IgD-negative memory B cell (primary cell): ENCODE results near the gene MIGA2. TPM values are rescaled to one million over a fixed set of nuclear protein-coding genes. Genes with fewer than 3 reads are reported as not detected.
"Not testable (repeated sequence)": the region's sequence is repeated elsewhere in the genome, so short reads cannot be mapped to it uniquely, and the experiment has no call there.

Experiments used
- H3K27ac Mint-ChIP-seq, 3 donors: one replicate each; pipeline ENCODE4 v1.8.0; 2020 to 2022; ENCODE audit warnings: mild to moderate bottlenecking in 3 of 3, mixed read lengths in 3 of 3, moderate library complexity in 1 of 3
- H3K27me3 Mint-ChIP-seq: one replicate; pipeline ENCODE4 v1.8.0; 2021; ENCODE audit warnings: mixed read lengths
- H3K36me3 Mint-ChIP-seq: one replicate; pipeline ENCODE4 v1.8.0; 2020; ENCODE audit warnings: mild to moderate bottlenecking, mixed read lengths
- H3K4me1 Mint-ChIP-seq, 3 donors: one replicate each; pipeline ENCODE4 v1.8.0; 2020 to 2022; ENCODE audit warnings: mixed read lengths in 3 of 3, mild to moderate bottlenecking in 1 of 3
- H3K4me3 Mint-ChIP-seq, 4 donors: one replicate each; pipeline ENCODE4 v1.8.0; 2020 to 2022; ENCODE audit warnings: mild to moderate bottlenecking in 4 of 4, mixed read lengths in 4 of 4, moderate library complexity in 3 of 4
- H3K9me3 Mint-ChIP-seq, 3 donors: one replicate each; pipeline ENCODE4 v1.8.0; 2020 to 2021; ENCODE audit warnings: mixed read lengths in 3 of 3, mild to moderate bottlenecking in 1 of 3
- polyA plus RNA-seq: library from polyadenylated mRNA; unstranded; fragments of 300-500 nt; fragmentation: Illumina TruSeq; gene quantifications from one replicate; pipeline ENCODE4 v1.2.3, GENCODE V29; 2021

The MIGA2 gene
- polyA plus RNA-seq, 1 donor from 2014 or later: 11.4 TPM

DNA sequence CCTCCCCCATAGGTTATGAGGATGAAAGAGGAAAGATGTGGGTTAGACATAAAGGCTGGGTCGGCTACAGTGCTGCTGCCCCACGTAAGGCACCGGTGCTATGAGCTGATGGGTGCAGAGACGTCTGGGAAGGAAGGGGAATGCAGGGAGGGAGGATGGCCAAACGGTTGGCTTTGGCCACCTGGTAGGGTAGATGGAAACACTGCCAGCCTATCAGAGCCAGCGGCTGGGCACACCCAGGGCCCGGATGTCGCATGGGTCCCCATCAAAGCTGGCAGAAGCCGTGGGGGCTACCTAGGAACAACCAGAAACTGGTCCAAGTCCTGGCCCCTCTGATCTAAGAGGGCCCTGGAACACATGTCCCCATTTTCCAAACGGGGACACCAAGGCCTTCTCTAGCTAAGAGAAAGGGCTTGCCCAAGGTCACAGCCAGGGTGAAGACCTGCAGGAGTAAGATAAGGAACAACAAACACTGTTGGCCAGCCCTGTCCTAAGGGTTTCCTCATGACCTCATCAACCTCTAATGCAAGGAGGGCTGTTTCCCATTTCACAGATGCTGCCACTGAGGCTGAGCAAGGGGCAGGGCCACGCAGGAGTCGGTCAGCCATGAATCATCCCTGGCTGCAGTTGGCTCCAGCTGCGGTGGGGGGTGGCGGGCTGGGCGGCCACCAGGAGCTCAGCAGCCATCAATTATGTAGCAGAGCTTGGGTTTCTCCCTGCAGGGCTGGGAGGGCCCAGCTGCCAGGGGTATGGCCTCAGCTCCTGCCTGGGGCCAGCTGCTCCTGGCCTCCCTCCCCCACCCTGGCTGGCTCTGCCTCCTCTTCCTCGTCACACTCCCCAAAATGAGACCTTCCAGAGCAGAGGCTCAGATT is 13.2 kb upstream of the MIGA2 start:
- H3K36me3 Mint-ChIP-seq: no peaks in the 10 kb centered on the region
- peak overlapping the region in 1 of 3 donors; percentile 83 for H3K27ac Mint-ChIP-seq
- H3K4me1 Mint-ChIP-seq: peaks cover 14 to 22% (median 19%) of the 10 kb centered on the region in 3 donors
- H3K4me3 Mint-ChIP-seq: peak overlapping the region in 1 of 4 donors; percentile 43
- H3K9me3 Mint-ChIP-seq: no peaks in the 10 kb centered on the region
- H3K27me3 Mint-ChIP-seq: no peaks in the 10 kb centered on the region

- H3K4me1 Mint-ChIP-seq: peaks cover 14 to 22% (median 19%) of the 10 kb centered on the region in 3 donors
- H3K4me3 Mint-ChIP-seq: no peak overlapping the region
- H3K27me3 Mint-ChIP-seq: no peaks in the 10 kb centered on the region
- no peaks in the 10 kb centered on the region for H3K36me3 Mint-ChIP-seq
- no peaks in the 10 kb centered on the region for H3K9me3 Mint-ChIP-seq
- no peak overlapping the region for H3K27ac Mint-ChIP-seq
Observed at GRCh38 chr9:129023908-129024233, 12.6 kb upstream of the MIGA2 start.

DNA sequence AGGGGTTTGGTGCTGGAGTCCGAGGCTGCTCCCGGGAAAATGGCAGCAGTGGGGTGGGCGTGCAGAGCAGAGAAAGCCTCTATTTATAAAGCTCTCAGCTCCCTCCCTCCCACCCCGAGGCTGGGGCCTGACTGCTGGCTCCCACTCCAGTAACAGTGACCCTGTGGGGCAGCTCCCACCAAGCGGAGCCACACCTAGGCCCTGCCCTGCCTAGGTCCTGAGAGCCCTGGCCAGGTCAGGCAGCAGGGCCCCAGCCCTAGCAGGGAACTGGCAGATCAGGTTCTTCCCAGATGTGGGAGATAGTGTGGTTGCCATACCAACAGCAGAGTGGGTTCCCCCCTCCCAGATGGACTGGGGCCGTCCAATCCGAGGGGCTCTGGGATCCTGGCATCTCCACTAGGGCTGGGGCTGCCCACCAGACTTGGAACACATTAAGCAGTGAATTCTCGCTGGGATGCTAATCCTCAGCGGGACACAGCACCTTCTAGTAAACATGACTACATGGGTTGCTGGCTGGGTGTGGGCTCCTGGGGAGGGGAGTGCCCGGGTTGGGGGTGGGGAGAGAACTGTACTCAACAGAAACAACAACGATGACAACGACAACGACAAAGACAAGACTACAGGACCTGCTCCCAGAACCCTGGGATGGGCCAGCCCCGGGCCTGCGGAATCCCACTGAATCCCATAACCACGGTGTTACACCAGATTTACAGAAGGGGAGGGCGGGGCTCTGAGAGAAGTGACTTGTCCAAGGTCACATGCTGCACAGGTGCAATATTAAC is 9.8 kb upstream of the MIGA2 start:
- no peaks in the 10 kb centered on the region for H3K9me3 Mint-ChIP-seq
- H3K27me3 Mint-ChIP-seq: no peaks in the 10 kb centered on the region
- H3K27ac Mint-ChIP-seq: peak overlapping the region; percentile 37 to 90 (median 78)

DNA sequence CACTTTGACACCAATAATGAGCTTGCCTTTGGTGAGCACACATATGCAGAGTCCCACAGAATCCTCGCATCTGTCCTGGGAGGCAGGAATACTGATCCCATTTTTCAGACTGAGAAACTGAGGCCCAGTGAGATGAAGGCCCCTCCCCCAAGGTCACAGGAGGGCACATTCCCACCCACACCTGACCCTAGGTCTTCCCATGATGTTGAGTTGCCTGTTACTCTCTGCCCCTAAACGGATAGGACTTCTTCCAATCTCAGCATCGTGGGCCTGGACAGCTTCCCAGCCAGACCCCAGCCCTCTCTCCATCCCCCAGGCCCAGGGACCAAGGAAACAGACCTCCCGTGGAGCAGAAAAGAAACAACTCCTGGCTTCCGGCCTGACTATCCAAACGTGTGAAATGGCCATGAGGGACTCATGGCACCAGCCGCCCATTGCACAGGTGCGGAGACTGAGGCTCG is 9.2 kb upstream of the MIGA2 start:
- Mint-ChIP-seq H3K9me3 (no peaks in the 10 kb centered on the region), H3K36me3 (no peaks in the 10 kb centered on the region), H3K27ac (peak overlapping the region; percentile 37 to 90 (median 78)), H3K27me3 (no peaks in the 10 kb centered on the region), H3K4me1 (peaks cover 8 to 16% (median 15%) of the 10 kb centered on the region in 3 donors), H3K4me3 (peak overlapping the region; percentile 75 to 96 (median 86))

More for the DNA sequence above, 9.8 kb upstream of the MIGA2 start:
- H3K4me1 Mint-ChIP-seq: peaks cover 8 to 19% (median 19%) of the 10 kb centered on the region in 3 donors
- H3K36me3 Mint-ChIP-seq: no peaks in the 10 kb centered on the region
- peak overlapping the region; percentile 75 to 96 (median 86) for H3K4me3 Mint-ChIP-seq

- peak overlapping the region; percentile 75 to 96 (median 86) for H3K4me3 Mint-ChIP-seq
- peaks cover 8 to 15% (median 14%) of the 10 kb centered on the region in 3 donors for H3K4me1 Mint-ChIP-seq
- no peaks in the 10 kb centered on the region for H3K36me3 Mint-ChIP-seq
- H3K27me3 Mint-ChIP-seq: no peaks in the 10 kb centered on the region
- H3K27ac Mint-ChIP-seq: peak overlapping the region in 2 of 3 donors; percentile 37 to 90
- no peaks in the 10 kb centered on the region for H3K9me3 Mint-ChIP-seq
Observed at GRCh38 chr9:129027685-129028191, 8.7 kb upstream of the MIGA2 start.

DNA sequence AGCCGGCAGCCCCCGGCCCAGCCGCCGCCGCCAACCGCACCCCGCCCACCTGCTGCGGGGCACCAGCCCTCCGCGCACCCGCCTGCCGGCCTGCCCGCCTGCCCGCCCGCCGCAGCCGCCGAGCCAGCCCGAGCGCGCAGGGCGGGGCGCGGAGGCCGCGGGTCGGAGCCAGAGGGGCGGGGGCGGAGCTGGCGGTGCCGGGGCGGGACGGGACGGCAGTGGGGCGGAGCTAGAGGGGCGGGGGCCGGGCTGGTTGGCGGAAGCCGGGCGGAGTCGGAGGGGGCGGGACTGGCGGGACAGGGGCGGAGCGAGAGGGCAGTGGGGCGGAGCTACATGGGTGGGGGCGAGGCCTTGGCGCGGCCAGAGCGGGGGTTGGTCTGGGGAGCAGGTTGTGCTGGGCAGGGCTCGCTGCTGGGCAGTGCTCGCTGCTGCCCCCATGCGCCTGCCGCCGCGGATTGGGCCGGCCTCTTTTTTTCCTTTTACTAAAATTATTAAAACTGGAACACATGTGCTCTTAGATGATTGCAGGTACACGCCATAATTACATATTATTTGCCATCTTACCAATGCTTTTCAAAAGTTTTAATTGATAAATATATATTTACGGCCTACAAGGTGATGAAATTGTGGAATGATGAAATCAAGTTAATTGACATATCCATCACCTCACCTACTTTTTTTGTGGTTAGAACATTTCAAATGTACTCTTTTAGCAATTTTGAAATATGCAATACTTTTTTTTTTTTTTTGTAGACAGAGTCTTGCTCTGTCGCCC is 8.0 kb upstream of the MIGA2 start, which contains the start of gene SH3GLB2:
Gene SH3GLB2 (minus strand): TSS at position 140 of the 775 bp plus-strand sequence. CDS start 177 bp downstream, outside the sequence.
- peaks cover 8 to 15% (median 10%) of the 10 kb centered on the region in 3 donors for H3K4me1 Mint-ChIP-seq

DNA sequence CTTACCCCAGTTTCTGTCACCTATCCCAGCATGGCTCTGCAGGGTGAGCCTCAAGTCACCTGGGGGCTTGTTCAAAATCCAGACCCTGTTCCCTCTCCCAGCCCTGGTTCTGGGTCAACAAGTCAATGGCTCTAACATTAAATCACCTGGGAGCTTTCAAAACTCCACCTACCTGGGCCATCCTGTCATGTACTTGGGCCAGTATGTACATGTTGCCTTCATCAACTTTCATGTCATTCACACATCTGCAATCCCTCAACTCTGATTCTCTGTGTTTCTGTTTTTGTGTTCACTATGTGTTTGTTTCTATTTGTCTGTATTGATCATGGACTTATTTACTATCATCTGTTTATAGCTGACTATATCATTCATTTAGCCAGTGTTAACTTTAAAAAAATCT is 6.2 kb upstream of the MIGA2 start:
- Mint-ChIP-seq H3K27ac (peak overlapping the region in 1 of 3 donors; percentile 10), H3K9me3 (no peaks in the 10 kb centered on the region), H3K4me3 (peak overlapping the region in 2 of 4 donors; percentile 34 to 56), H3K27me3 (no peaks in the 10 kb centered on the region), H3K4me1 (peaks cover 8 to 15% (median 10%) of the 10 kb centered on the region in 3 donors), H3K36me3 (no peaks in the 10 kb centered on the region)

More for the DNA sequence above, 8.0 kb upstream of the MIGA2 start, which contains the start of gene SH3GLB2:
- Mint-ChIP-seq H3K4me3 (peak within 1 kb of the TSS; percentile 81 to 96 (median 87)), H3K27me3 (no peaks in the 10 kb centered on the region), H3K36me3 (no peaks in the 10 kb centered on the region), H3K9me3 (no peaks in the 10 kb centered on the region), H3K27ac (peak within 1 kb of the TSS; percentile 37 to 90 (median 78))

DNA sequence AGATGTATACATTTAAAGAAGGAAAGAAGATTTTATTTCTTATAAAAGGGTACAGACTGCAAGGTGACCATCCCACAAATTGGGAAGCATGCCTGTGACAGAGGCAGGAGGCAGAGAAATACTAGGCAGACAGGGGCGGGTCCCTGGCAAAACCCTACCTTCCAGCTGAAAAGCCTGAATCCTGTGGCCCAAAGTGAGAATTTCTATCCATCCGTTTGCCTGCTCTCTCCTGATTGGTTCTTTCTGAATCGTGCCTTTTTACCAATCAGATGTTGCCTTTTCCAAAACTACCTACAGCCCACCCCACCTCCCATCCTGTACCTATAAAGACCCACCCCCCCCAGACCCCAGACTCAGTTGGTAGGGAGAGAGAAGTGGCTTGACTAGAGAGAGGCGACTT is 4.9 kb upstream of the MIGA2 start:
- no peak overlapping the region for H3K27ac Mint-ChIP-seq
- peaks cover 14% of the 10 kb centered on the region in 3 donors for H3K4me1 Mint-ChIP-seq
- H3K9me3 Mint-ChIP-seq: no peaks in the 10 kb centered on the region
- no peaks in the 10 kb centered on the region for H3K36me3 Mint-ChIP-seq
- H3K4me3 Mint-ChIP-seq: no peak overlapping the region
- no peaks in the 10 kb centered on the region for H3K27me3 Mint-ChIP-seq

DNA sequence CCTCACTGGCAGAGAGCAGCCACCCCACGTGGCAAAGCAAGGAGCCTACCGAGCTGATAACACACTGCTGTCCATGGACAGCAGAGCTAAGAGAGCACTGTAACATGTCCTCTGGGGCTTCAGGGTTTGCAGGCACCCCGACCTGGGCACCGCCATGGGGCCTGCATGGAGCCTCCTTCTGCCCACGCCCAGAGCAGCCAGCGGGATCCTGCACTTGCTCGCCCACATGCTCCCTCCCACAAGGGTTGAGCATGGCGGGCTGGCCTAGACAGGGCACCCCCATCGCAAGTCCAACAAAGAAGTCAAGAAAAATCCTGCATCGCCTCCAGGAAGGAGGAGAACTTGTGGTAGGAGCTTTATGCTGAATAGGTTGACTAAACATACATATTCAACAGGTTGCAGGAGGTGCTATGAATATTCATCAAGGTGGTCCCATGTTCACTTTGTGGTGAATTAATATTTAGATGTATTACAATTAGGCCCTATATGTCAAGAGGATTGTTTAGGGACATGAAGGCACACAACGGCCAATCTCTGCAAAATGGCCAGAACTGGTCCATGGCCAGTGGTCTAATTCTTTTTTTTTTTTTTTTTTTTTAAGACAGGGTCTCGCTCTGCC is 3.8 kb upstream of the MIGA2 start:
- Mint-ChIP-seq H3K36me3 (no peaks in the 10 kb centered on the region), H3K4me3 (peak overlapping the region in 1 of 4 donors; percentile 20), H3K4me1 (peaks cover 11 to 17% (median 13%) of the 10 kb centered on the region in 3 donors), H3K27ac (no peak overlapping the region), H3K27me3 (no peaks in the 10 kb centered on the region), H3K9me3 (no peaks in the 10 kb centered on the region)

GRCh38 chr9:129033216-129033615 is 3.2 kb upstream of the MIGA2 start:
- Mint-ChIP-seq H3K4me3 (peak overlapping the region in 1 of 4 donors; percentile 20), H3K36me3 (no peaks in the 10 kb centered on the region), H3K27ac (no peak overlapping the region), H3K9me3 (no peaks in the 10 kb centered on the region), H3K4me1 (peaks cover 11 to 19% (median 18%) of the 10 kb centered on the region in 3 donors), H3K27me3 (no peaks in the 10 kb centered on the region)

- Mint-ChIP-seq H3K4me1 (peaks cover 11 to 22% (median 19%) of the 10 kb centered on the region in 3 donors), H3K4me3 (peak overlapping the region; percentile 94 to 99 (median 96)), H3K27ac (peak overlapping the region; percentile 60 to 88 (median 71))
- H3K36me3 Mint-ChIP-seq, H3K9me3 Mint-ChIP-seq, H3K27me3 Mint-ChIP-seq: not testable (repeated sequence)
Observed at GRCh38 chr9:129035838-129036237, 588 bp upstream of the MIGA2 start.

DNA sequence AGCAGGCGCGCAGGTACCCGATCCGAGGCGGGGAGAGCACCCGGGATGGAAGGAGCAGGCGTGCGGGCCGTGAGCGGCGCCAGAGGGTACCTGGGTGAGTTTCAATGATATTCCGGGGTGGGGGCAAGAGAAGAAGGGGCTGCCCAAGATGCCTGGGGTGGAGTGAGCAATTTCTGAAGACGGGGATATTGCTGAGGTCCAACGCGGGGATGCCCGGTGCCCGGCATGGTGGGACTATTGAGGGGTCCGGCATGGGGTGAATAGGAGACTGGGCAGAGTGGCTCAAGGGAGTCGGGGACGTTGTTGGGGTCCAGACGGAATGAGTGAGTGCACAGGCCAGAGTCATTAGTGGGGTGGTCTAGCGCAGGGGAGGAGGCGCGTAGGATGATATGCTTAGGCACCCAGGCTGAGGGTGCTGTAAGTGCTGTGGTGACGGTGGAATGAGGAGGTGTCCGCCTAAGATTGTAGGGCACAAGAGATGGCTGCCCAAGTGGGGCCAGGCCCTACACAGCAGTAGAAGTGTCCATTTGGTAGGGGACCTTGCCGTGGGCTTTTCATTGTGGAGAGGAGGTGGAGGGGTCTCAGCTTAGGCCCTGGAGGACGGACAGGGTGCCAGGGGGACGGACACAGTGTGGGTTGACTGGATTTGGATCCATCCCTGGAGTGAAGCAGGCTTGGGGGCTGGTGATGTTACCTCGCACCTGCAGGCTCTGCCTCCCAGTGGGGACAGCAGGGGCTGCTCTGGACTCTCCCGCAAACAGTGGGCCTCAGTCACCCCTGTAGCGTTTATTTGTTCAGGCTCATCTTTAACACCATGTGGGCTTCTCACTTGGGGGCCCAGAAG is 719 bp downstream of the MIGA2 start:
- Mint-ChIP-seq H3K4me3 (peak overlapping the region; percentile 94 to 99 (median 96)), H3K9me3 (no peaks in the 10 kb centered on the region), H3K27ac (peak overlapping the region; percentile 60 to 88 (median 71)), H3K27me3 (no peaks in the 10 kb centered on the region), H3K36me3 (no peaks in the 10 kb centered on the region), H3K4me1 (peaks cover 11 to 22% (median 19%) of the 10 kb centered on the region in 3 donors)

DNA sequence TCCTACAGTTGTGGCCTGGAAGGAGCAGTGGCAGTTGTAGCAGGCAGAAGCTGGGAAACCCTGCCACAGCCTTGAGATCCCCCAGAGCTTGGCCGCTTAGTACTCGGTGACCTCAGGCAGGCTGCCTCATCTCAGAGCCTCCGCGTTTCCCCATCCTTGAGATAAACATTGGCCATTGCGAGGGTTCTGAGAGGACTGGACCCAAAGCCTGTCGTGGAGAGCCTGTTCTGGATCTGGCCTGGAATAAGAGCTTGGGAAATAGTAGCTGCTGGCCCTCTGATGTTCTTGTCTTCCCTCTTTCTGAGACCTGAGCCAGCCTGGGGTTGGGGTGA is 1.3 kb downstream of the MIGA2 start:
- Mint-ChIP-seq H3K4me1 (peaks cover 11 to 22% (median 19%) of the 10 kb centered on the region in 3 donors), H3K4me3 (peak overlapping the region; percentile 94 to 99 (median 96)), H3K36me3 (peaks cover 4% of the 10 kb centered on the region), H3K27me3 (no peaks in the 10 kb centered on the region), H3K9me3 (no peaks in the 10 kb centered on the region), H3K27ac (no peak overlapping the region)
